ENCODE measurements around the gene STAMBPL1.
"Not testable (repeated sequence)": the region's sequence is repeated elsewhere in the genome, so short reads cannot be mapped to it uniquely, and the experiment has no call there.

STAMBPL1 gene

GRCh38 chr10:88919041-88919440, 39.0 kb downstream of the STAMBPL1 start:
- DNase-seq (ENCODE audit: low spot score) (no peak), FAIRE-seq (no peak)

- FAIRE-seq: no peak
- DNase-seq (ENCODE audit: low spot score): no peak
Measured at GRCh38 chr10:88920198-88920597, 40.2 kb downstream of the STAMBPL1 start.

- FAIRE-seq: no peak
Measured at GRCh38 chr10:88920986-88921593, 41.0 kb downstream of the STAMBPL1 start.

GRCh38 chr10:88922041-88922440, 42.0 kb downstream of the STAMBPL1 start:
- no peak for DNase-seq (ENCODE audit: low spot score)

More at GRCh38 chr10:88920986-88921593, 41.0 kb downstream of the STAMBPL1 start:
- DNase-seq (ENCODE audit: low spot score): no peak

GRCh38 chr10:88923520-88923919, 43.5 kb downstream of the STAMBPL1 start:
- DNase-seq (ENCODE audit: low spot score) (no peak), FAIRE-seq (no peak)

More at GRCh38 chr10:88922041-88922440, 42.0 kb downstream of the STAMBPL1 start:
- FAIRE-seq: no peak

GRCh38 chr10:88926566-88927415, 46.7 kb downstream of the STAMBPL1 start:
- DNase-seq (ENCODE audit: low spot score) (no peak), FAIRE-seq (no peak)

- FAIRE-seq (no peak), DNase-seq (ENCODE audit: low spot score) (no peak)
Measured at GRCh38 chr10:88927416-88927690, 47.3 kb downstream of the STAMBPL1 start.

GRCh38 chr10:88928254-88928653, 48.2 kb downstream of the STAMBPL1 start:
- DNase-seq (ENCODE audit: low spot score) (no peak), FAIRE-seq (no peak)

GRCh38 chr10:88931548-88931947, 51.5 kb downstream of the STAMBPL1 start:
- DNase-seq (ENCODE audit: low spot score) (no peak), FAIRE-seq (no peak)

- DNase-seq (ENCODE audit: low spot score); FAIRE-seq: not testable (repeated sequence)
Measured at GRCh38 chr10:88932029-88932428, 52.0 kb downstream of the STAMBPL1 start.

- FAIRE-seq (no peak), DNase-seq (ENCODE audit: low spot score) (peak; percentile 55)
Measured at GRCh38 chr10:88932539-88933256, 52.7 kb downstream of the STAMBPL1 start.

- no peak for DNase-seq (ENCODE audit: low spot score)
- FAIRE-seq: no peak
Measured at GRCh38 chr10:88933564-88933963, 53.5 kb downstream of the STAMBPL1 start.

- peak; percentile 65 for FAIRE-seq
- peak; percentile 67 for DNase-seq (ENCODE audit: low spot score)
Measured at GRCh38 chr10:88934900-88935672, 55.0 kb downstream of the STAMBPL1 start.

- no peak for FAIRE-seq
Measured at GRCh38 chr10:88936656-88937055, 56.6 kb downstream of the STAMBPL1 start.

GRCh38 chr10:88938039-88938438, 58.0 kb downstream of the STAMBPL1 start:
- peak; percentile 20 for FAIRE-seq

More at GRCh38 chr10:88936656-88937055, 56.6 kb downstream of the STAMBPL1 start:
- no peak for DNase-seq (ENCODE audit: low spot score)

GRCh38 chr10:88938938-88939337, 58.9 kb downstream of the STAMBPL1 start:
- DNase-seq (ENCODE audit: low spot score): no peak
- FAIRE-seq: no peak

More at GRCh38 chr10:88938039-88938438, 58.0 kb downstream of the STAMBPL1 start:
- DNase-seq (ENCODE audit: low spot score): no peak

- DNase-seq (ENCODE audit: low spot score) (no peak), FAIRE-seq (no peak)
Measured at GRCh38 chr10:88941026-88941425, 61.0 kb downstream of the STAMBPL1 start.

GRCh38 chr10:88943778-88944177, 63.7 kb downstream of the STAMBPL1 start:
- FAIRE-seq: no peak
- DNase-seq (ENCODE audit: low spot score): no peak

- no peak for DNase-seq (ENCODE audit: low spot score)
- FAIRE-seq: no peak
Measured at GRCh38 chr10:88944813-88945212, 64.8 kb downstream of the STAMBPL1 start.

GRCh38 chr10:88946200-88946599, 66.2 kb downstream of the STAMBPL1 start:
- no peak for FAIRE-seq

GRCh38 chr10:88946965-88947590, 67.0 kb downstream of the STAMBPL1 start:
- FAIRE-seq (no peak), DNase-seq (ENCODE audit: low spot score) (no peak)

More at GRCh38 chr10:88946200-88946599, 66.2 kb downstream of the STAMBPL1 start:
- DNase-seq (ENCODE audit: low spot score): no peak
